ENCODE measurements around the gene KCNN1.
"Not testable (repeated sequence)": the region's sequence is repeated elsewhere in the genome, so short reads cannot be mapped to it uniquely, and the experiment has no call there.

KCNN1 gene

GRCh38 chr19:17969096-17969792, 2.3 kb downstream of the KCNN1 start:
- no peak for DNase-seq

- no peak for DNase-seq
These were observed 5.3 kb downstream of the KCNN1 start for GRCh38 chr19:17972230-17972629.

GRCh38 chr19:17973759-17974158, 6.9 kb downstream of the KCNN1 start:
- DNase-seq: no peak

- no peak for DNase-seq
These were observed 7.6 kb downstream of the KCNN1 start for GRCh38 chr19:17974551-17974950.

- no peak for DNase-seq
These were observed 8.1 kb downstream of the KCNN1 start for GRCh38 chr19:17975032-17975431.

- DNase-seq: no peak
These were observed 10.1 kb downstream of the KCNN1 start for GRCh38 chr19:17977021-17977420.

GRCh38 chr19:17977488-17977887, 10.6 kb downstream of the KCNN1 start:
- DNase-seq: no peak

GRCh38 chr19:17981611-17982010, 14.7 kb downstream of the KCNN1 start:
- no peak for DNase-seq

- DNase-seq: no peak
These were observed 15.5 kb downstream of the KCNN1 start for GRCh38 chr19:17982430-17982829.

- no peak for DNase-seq
These were observed 18.3 kb downstream of the KCNN1 start for GRCh38 chr19:17985037-17985818.

- DNase-seq: not testable (repeated sequence)
These were observed 19.7 kb downstream of the KCNN1 start for GRCh38 chr19:17986569-17986968.

- DNase-seq: no peak
These were observed 21.3 kb downstream of the KCNN1 start for GRCh38 chr19:17988161-17988560.

GRCh38 chr19:17989425-17990094, 22.7 kb downstream of the KCNN1 start:
- DNase-seq: no peak

GRCh38 chr19:17993076-17993813, 26.3 kb downstream of the KCNN1 start:
- DNase-seq: no peak

GRCh38 chr19:17996826-17997316, 30.0 kb downstream of the KCNN1 start:
- DNase-seq: peak; percentile 80

- peak; percentile 32 for DNase-seq
These were observed 31.3 kb downstream of the KCNN1 start for GRCh38 chr19:17997969-17998826.

GRCh38 chr19:17998827-17999150, 31.9 kb downstream of the KCNN1 start:
- no peak for DNase-seq

- peak; percentile 98 for DNase-seq
These were observed 33.0 kb downstream of the KCNN1 start for GRCh38 chr19:17999684-18000479.

GRCh38 chr19:18000480-18000914, 33.6 kb downstream of the KCNN1 start:
- DNase-seq: no peak

- DNase-seq: peak; percentile 96
These were observed 34.2 kb downstream of the KCNN1 start for GRCh38 chr19:18000915-18001776.

Measured in hematopoietic multipotent progenitor cell treated with erythropoietin and hydrocortisone succinate and interleukin-3 and kit ligand, for 8 days (in vitro differentiated cells).